ENCODE measurements around the gene NR5A1.

The NR5A1 gene

GRCh38 chr9:124506931-124507879 is at the start of gene NR5A1:
NR5A1 (minus strand) TSS chr9:124507399; CDS start chr9:124503395, 4,004 bp downstream.
- FAIRE-seq (no peak), DNase-seq (ENCODE audit: low spot score) (no peak)

GRCh38 chr9:124555043-124555442 is 47.8 kb upstream of the NR5A1 start:
- no peak for FAIRE-seq
- no peak for DNase-seq (ENCODE audit: low spot score)

GRCh38 chr9:124553738-124554137 is 46.5 kb upstream of the NR5A1 start:
- peak; percentile 18 for DNase-seq (ENCODE audit: low spot score)
- no peak for FAIRE-seq

GRCh38 chr9:124552273-124552605 is 45.0 kb upstream of the NR5A1 start:
- FAIRE-seq: no peak
- DNase-seq (ENCODE audit: low spot score): no peak

- peak; percentile 73 for DNase-seq (ENCODE audit: low spot score)
- FAIRE-seq: no peak
Observed at GRCh38 chr9:124551472-124552272, 44.5 kb upstream of the NR5A1 start.

DNA sequence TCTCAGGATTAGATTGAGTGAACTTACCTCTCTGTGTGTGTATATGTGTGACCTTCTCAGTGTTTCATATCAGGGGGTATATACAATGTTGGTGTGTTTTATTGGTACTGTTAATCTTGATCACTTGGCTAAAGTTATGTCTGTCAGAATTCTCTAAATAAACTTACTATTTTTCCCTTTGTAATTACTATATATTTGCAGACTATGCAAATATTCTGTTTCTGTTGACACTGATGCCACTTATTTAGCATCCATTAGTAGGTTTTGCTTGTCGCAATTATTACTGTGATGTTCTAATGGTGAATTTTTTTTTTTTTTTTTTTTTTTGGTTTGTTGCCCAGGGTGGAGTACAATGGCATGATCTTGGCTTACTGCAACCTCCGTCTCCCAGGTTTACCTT is 42.9 kb upstream of the NR5A1 start:
- FAIRE-seq: no peak
- no peak for DNase-seq (ENCODE audit: low spot score)

- DNase-seq (ENCODE audit: low spot score) (no peak), FAIRE-seq (no peak)
Observed at GRCh38 chr9:124549016-124549415, 41.8 kb upstream of the NR5A1 start.

- DNase-seq (ENCODE audit: low spot score) (no peak), FAIRE-seq (no peak)
Observed at GRCh38 chr9:124544535-124544934, 37.3 kb upstream of the NR5A1 start.

DNA sequence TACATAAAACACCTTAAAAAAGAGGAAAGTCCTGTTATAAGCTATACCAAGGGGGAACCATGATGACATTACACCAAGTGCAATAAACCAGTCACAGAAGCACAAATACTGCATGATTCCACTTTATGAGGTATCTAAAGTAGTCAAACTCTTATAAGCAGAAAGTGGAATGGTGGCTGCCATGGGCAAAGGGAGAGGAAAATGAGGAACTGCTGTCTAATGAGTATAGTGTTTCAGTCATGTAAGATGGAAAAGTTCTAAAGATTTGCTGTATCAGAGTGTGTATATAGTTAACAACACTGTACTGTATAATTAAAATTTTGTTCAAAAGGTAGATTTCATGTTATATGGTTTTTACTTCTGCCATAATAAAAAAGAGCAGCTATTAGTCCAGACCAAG is 34.6 kb upstream of the NR5A1 start:
- no peak for DNase-seq (ENCODE audit: low spot score)
- no peak for FAIRE-seq

- FAIRE-seq (no peak), DNase-seq (ENCODE audit: low spot score) (no peak)
Observed at GRCh38 chr9:124537926-124538325, 30.7 kb upstream of the NR5A1 start.

GRCh38 chr9:124535846-124536245 is 28.6 kb upstream of the NR5A1 start:
- no peak for FAIRE-seq

GRCh38 chr9:124532897-124533296 is 25.7 kb upstream of the NR5A1 start:
- FAIRE-seq (no peak), DNase-seq (ENCODE audit: low spot score) (no peak)

More at GRCh38 chr9:124535846-124536245, 28.6 kb upstream of the NR5A1 start:
- DNase-seq (ENCODE audit: low spot score): no peak

DNA sequence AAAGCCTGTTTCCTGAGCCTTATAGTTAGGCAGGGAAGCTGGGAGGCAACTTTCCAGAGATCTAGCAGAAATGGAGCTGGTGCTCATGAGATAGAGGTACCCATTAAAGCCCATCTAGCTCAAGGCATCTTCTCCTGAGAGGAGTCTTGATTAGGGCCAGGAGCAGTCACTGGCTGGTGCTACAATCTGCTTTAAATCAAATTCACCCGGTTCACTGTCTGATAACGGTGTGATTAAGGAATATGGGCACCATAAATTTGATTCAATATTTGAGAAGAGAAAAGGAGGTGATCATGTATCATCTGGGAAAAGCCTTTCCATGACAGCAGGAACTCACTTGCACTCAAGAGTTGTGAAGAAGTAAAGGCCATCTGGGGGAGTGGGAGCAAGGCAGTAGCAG is 23.9 kb upstream of the NR5A1 start:
- no peak for FAIRE-seq
- no peak for DNase-seq (ENCODE audit: low spot score)

DNA sequence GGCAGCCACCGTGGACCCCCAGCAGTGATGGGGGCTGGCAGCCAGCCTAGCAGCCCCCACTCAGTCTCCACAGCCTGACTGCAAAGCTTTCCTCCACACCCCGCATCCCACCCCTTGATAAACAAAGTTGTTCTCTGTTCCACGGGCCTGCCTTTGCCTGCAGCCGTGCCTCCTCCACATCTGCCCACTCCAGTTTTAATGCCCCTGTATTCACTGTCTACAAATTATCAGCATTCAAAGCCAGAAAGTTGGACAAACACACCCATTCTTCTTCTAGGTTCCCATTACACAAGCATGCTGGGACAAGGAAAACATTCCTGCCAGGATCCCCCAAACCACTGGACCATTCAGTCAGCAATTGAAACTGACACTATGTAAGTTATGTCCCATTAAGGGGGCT is 23.0 kb upstream of the NR5A1 start:
- no peak for FAIRE-seq
- no peak for DNase-seq (ENCODE audit: low spot score)

DNA sequence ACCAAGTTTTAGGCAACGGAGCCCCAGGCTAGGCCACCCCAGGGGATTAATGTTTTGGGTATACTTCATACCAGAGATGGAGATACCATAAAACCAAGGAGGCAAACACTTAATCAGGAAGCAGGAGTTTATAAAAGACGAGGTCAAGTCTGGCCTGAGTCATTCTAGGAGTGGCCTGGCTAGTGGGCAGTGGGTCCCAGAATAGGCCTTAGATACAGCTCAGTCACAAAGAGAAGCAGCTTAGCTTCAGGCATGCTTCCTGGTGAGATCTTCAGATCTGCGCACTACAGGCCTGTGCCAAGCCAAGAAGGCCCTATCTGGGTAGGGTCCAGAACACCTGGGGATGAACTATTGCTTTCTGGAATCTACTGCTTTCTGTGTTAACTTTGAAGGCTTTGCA is 20.6 kb upstream of the NR5A1 start:
- FAIRE-seq: no peak
- DNase-seq (ENCODE audit: low spot score): no peak

DNA sequence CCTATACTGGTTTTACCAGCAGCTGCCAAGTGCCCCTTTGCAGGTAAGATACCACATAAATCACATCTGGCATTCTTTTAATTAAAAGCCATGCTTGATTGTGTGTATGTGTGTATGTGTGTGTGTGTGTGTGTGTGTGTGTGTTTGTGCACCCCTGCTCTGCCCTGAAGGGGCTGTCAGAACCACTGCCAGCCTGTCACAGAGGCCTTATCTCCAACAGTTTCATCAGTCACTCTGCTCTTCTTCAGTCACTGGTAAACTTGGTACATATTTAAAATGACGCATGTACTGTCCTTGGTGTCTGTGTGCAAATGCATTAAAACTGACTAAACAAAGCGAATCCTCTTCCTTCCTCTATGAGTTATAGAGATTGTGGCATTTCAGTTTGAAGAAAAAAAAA is 19.0 kb upstream of the NR5A1 start:
- FAIRE-seq: no peak
- DNase-seq (ENCODE audit: low spot score): no peak

DNA sequence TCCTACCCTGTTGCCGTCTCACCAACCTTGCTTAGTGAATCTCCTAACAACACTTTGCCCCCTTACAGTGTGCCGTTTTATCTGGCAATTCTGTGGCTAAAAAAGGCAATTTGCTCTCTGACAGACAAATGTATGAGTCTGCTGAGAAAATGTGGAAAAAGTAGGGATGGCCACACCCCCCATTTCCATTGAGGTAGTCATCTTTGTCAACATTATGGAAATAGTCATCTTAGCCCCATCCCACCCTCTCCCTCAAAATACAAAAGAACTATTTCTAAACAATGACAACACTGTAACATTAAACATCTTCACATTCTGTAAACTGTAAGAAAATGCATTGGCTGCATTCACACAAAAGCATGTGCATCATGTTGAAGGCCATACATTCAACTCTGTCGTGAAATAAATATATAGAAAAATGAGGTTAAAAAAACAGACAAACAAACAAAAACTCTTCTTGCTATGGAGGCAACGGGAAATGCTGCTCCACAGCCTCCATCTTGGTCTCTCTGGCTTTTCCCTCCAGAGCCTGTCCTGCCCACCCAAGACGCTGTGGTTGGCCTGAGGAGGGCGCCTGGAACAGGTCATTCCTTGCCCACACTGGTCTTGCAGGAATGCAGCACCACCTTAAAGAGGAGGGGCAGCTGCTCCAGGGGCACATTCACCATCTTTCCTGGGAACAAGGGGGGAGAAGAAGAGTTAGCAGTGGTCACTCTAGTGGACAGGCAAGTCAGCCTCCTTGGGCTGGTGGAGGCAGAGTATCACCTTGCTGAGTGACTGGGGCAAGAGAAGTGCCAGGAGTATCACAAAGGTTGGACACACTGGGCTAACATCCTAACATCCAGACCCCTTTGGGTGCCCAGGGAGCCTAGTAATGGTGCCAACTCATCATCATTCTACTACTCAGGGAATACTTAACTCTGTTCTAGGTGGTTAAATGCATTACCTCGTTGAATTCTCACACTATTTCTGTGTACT is 15.2 kb upstream of the NR5A1 start:
- DNase-seq (ENCODE audit: low spot score) (no peak), FAIRE-seq (no peak)

DNA sequence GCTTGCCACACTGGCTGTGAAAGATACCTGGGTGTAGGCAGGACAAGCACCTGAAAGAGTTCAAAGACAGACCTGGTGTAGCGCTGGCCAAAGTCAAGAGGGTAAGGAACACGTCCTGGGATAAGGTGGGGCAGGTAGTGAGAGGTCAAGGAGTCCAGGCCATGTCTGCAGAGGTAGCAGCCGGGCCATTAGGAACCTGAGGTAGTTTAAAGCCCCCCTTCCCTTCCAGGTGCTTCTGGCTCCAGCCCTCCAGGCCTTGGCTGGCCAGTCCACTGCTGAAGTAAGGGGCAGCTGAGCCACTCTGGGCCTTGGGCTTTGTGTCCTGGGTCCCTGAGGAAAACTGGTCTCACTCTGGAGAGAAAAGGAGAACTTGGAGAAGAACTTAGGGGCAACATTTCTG is 13.9 kb upstream of the NR5A1 start:
- DNase-seq (ENCODE audit: low spot score): no peak
- FAIRE-seq: no peak

DNA sequence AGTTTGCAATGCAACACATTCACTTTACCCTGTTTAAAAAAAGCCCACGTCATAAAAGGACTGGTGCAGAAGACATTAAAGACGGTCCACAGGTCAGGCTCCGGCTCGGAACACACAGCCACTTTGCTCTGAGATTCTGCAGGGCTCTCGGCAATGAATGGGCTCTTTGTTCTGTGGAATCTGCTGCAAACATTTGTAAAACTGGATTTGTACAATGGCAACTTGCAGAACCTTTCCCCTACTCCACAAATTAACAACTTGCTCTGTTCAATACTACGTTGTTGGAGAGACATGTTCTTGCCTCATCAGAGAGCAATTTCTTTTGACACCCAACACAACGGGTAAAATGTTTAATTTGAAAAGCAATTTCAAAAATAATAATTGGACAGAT is 13.0 kb upstream of the NR5A1 start:
- FAIRE-seq (no peak), DNase-seq (ENCODE audit: low spot score) (no peak)

DNA sequence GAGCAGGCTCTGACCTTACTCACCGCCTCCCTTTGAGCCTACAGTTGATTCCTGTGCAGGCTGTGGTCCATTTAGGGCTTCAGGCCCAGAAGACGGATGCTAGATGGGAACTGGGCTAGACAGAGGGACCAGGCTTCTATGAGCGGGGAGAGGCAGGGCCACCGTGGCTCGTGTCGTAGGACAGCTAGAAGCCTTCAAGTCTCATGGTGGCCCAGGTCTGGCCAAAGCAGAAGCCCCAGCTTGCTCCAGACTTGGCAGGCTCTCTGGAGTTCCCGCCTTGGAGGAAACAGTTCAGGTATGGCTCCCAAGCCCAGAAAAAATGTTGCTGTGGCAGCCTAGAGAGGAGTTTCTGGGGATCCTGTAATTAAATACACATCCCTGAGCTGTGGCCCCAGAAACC is 10.9 kb upstream of the NR5A1 start:
- DNase-seq (ENCODE audit: low spot score) (no peak), FAIRE-seq (no peak)

DNA sequence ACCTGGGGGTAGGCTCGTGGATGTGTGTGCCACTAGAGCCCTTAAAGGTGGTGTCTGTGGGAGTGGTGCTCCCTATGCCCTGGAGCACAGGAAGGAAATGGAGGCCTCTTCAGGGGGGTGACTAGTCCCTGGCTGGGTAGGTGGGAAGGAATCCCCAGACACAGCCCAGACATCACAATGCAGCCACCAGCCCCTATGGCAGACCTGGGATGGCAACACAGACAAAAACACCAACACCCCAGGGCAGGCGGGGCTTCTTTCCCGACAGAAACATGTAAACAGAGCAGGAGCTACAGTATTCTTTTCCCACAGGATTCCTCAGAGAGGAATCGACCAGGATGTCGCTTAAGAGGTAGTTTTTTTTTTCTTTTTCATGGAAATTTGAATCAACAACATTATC is 10.4 kb upstream of the NR5A1 start:
- DNase-seq (ENCODE audit: low spot score) (no peak), FAIRE-seq (no peak)
